HepG2 (cell line): ENCODE data around the gene SBK2. TPM values are rescaled to one million over a fixed set of nuclear protein-coding genes. Genes with fewer than 3 reads are reported as not detected.

Experiments
- ATAC-seq: fragments of 200-7000 bp; cut with Tn5 transposase; 3 replicates; pipeline ENCODE4 v1.9.1; 2020; ENCODE audit warnings: mild to moderate bottlenecking, moderate library complexity
- BruUV-seq: library from RNA; stranded (reverse); fragments of 400-500 nt; replicated peaks from 2 replicates; lab custom pipeline; 2021; lab: Mats Ljungman, UMichigan
- CTCF ChIA-PET: fragments of 300-600 bp; formaldehyde crosslinking; extraction: SDS; loops from one replicate; lab custom pipeline; 2021; ENCODE audit warnings: low total read pairs, inconsistent platforms, low intra/inter-chr PET ratio; lab: Yijun Ruan, JAX
- POLR2A ChIA-PET: fragments of 350-600 bp; sonication (Branson Sonifier 250); formaldehyde crosslinking; loops from one replicate; lab custom pipeline; 2020; ENCODE audit warnings: antibody characterized with exemption, inconsistent platforms; lab: Yijun Ruan, JAX
- DNase-seq: peaks from one replicate; pipeline ENCODE4 v3.0.0-alpha.2; 2015; ENCODE audit warnings: low spot score
- FAIRE-seq: peaks from 3 replicates; lab custom pipeline; 2011; peaks lifted over from hg19 to GRCh38; lab: Jason Lieb, UNC
- H2AFZ ChIP-seq: one replicate; pipeline ENCODE4 v1.6.1; 2011; ENCODE audit warnings: low read length, inconsistent platforms
- H3K27ac ChIP-seq: fragments of 300-600 bp; 3 replicates; pipeline ENCODE4 v1.8.0; 2011; ENCODE audit warnings: mixed run types, mild to moderate bottlenecking, mixed read lengths, low read length, inconsistent platforms; ENCODE audit not compliant: insufficient read depth; ENCODE audit errors: extremely low read length
- H3K27me3 ChIP-seq, 2 experiments: fragments of 200-600 bp in 1 of 2; 2 replicates in 1 of 2; 3 replicates in 1 of 2; pipeline versions ENCODE4 v1.6.0 to v1.8.0; 2011; ENCODE audit warnings: low read length in 2 of 2, mild to moderate bottlenecking in 2 of 2, moderate library complexity in 2 of 2, inconsistent platforms in 1 of 2; ENCODE audit not compliant: insufficient read depth in 2 of 2, control insufficient read depth in 1 of 2
- H3K36me3 ChIP-seq, 2 experiments: fragments of 200-600 bp in 1 of 2; replicated peaks in 1 of 2; 2 replicates in 1 of 2; 3 replicates in 1 of 2; pipeline versions ENCODE4 v1.5.1 to v1.8.0; 2011; ENCODE audit warnings: low read length in 2 of 2, inconsistent platforms in 1 of 2; ENCODE audit not compliant: insufficient read depth in 2 of 2, control insufficient read depth in 1 of 2
- H3K4me1 ChIP-seq: 2 replicates; pipeline ENCODE4 v1.5.1; 2012; ENCODE audit warnings: low read length, inconsistent platforms; ENCODE audit not compliant: insufficient read depth
- H3K4me2 ChIP-seq: 2 replicates; pipeline ENCODE4 v1.6.0; 2011; ENCODE audit warnings: low read depth, low read length, inconsistent platforms
- H3K4me3 ChIP-seq, 3 experiments: fragments of 200-600 bp in 1 of 3; sonication (generic), shearing (Covaris generic) in 1 of 3; replicated peaks in 1 of 3; 2 replicates each; pipeline ENCODE4 v1.5.1; 2011 to 2016; ENCODE audit warnings: low read length in 3 of 3, inconsistent platforms in 2 of 3, low read depth in 2 of 3, mild to moderate bottlenecking in 2 of 3, control low read depth in 1 of 3, mixed read lengths in 1 of 3; ENCODE audit not compliant: insufficient read depth in 1 of 3
- H3K79me2 ChIP-seq: one replicate; pipeline ENCODE4 v1.6.1; 2011; ENCODE audit warnings: low read length, inconsistent platforms; ENCODE audit not compliant: insufficient read depth
- H3K9ac ChIP-seq: 2 replicates; pipeline ENCODE4 v1.6.0; 2011; ENCODE audit warnings: mild to moderate bottlenecking, low read depth, low read length, inconsistent platforms; ENCODE audit not compliant: insufficient read depth
- H3K9me3 ChIP-seq: 2 replicates; pipeline ENCODE4 v1.5.1; 2012; ENCODE audit warnings: mild to moderate bottlenecking, low read length
- H4K20me1 ChIP-seq: 2 replicates; pipeline ENCODE4 v1.6.0; 2011; ENCODE audit warnings: inconsistent platforms, mild to moderate bottlenecking, low read length, moderate library complexity; ENCODE audit not compliant: insufficient read depth
- DNMT3B ChIP-seq: conservative IDR thresholded peaks from 2 replicates; pipeline ENCODE4 v1.6.1; 2016; ENCODE audit warnings: missing biosample characterization, control low read depth
- FOXK2 ChIP-seq: fragments of 450-650 bp; IDR thresholded peaks from 2 replicates; pipeline ENCODE4 v1.6.1; 2016
- HNRNPH1 ChIP-seq: fragments of 200-400 bp; formaldehyde crosslinking; optimal IDR thresholded peaks from 2 replicates; pipeline ENCODE3; 2017; ENCODE audit warnings: mild to moderate bottlenecking, low read depth, low read length
- HNRNPK ChIP-seq: fragments of 200-400 bp; formaldehyde crosslinking; IDR thresholded peaks from 2 replicates; pipeline ENCODE4 v1.6.1; 2018; ENCODE audit warnings: low read length, low read depth, moderate library complexity, mild to moderate bottlenecking; ENCODE audit not compliant: poor library complexity, severe bottlenecking
- KAT8 ChIP-seq: IDR thresholded peaks from 2 replicates; pipeline ENCODE4 v1.6.1; 2016; ENCODE audit warnings: missing genetic modification reagents, missing compliant biosample characterization
- NFYB ChIP-seq: sonication (generic); formaldehyde crosslinking; IDR thresholded peaks from 2 replicates; pipeline ENCODE4 v1.4.0; 2020; ENCODE audit warnings: missing genetic modification reagents
- PAWR ChIP-seq: sonication (generic); formaldehyde crosslinking; IDR thresholded peaks from 2 replicates; pipeline ENCODE4 v1.4.0; 2020; ENCODE audit warnings: missing genetic modification reagents, mild to moderate bottlenecking, borderline replicate concordance
- PPARG ChIP-seq: conservative IDR thresholded peaks from 2 replicates; pipeline ENCODE4 v1.6.1; 2016; ENCODE audit warnings: missing biosample characterization, missing genetic modification reagents
- SMAD1 ChIP-seq: sonication (generic); formaldehyde crosslinking; IDR thresholded peaks from 2 replicates; pipeline ENCODE4 v1.4.0; 2020; ENCODE audit warnings: missing genetic modification reagents, low read depth, mild to moderate bottlenecking, borderline replicate concordance
- STAG1 ChIP-seq: sonication (generic); formaldehyde crosslinking; IDR thresholded peaks from 2 replicates; pipeline ENCODE4 v1.4.0; 2020; ENCODE audit warnings: missing genetic modification reagents
- ZNF121 ChIP-seq: sonication (generic); formaldehyde crosslinking; IDR thresholded peaks from 2 replicates; pipeline ENCODE4 v1.5.0; 2020; ENCODE audit warnings: mild to moderate bottlenecking, missing genetic modification reagents
- ZNF136 ChIP-seq: sonication (generic); formaldehyde crosslinking; IDR thresholded peaks from 2 replicates; pipeline ENCODE4 v1.8.1; 2022; ENCODE audit warnings: low read depth, mild to moderate bottlenecking, moderate library complexity, missing genetic modification reagents
- ZNF205 ChIP-seq: IDR thresholded peaks from 2 replicates; pipeline ENCODE4 v1.6.1; 2018; ENCODE audit warnings: missing biosample characterization, missing genetic modification reagents
- ZNF850 ChIP-seq: sonication (generic); formaldehyde crosslinking; conservative IDR thresholded peaks from 2 replicates; pipeline ENCODE4 v1.9.0; 2021; ENCODE audit warnings: mild to moderate bottlenecking, missing genetic modification reagents
- WGBS: methylation state at CpG from one replicate; pipeline ENCODE4 v1.1.6; 2017; ENCODE audit warnings: low lambda C conversion rate; 5-methylcytosine and 5-hydroxymethylcytosine counted together
- in situ Hi-C: cut with HindIII; loops from 2 replicates; pipeline ENCODE4 v1.10.0; 2017; ENCODE audit warnings: low pct_unique_long_range_greater_than_20kb; ENCODE audit not compliant: extremely low pct_ligation_motif_present
- intact Hi-C: fragments of 100-400 bp; cut with micrococcal nuclease; formaldehyde crosslinking; loops from one replicate; pipeline ENCODE4 v1.10.0; 2022; ENCODE audit not compliant: unreplicated experiment
- polyA plus RNA-seq, 8 experiments: library from polyadenylated mRNA; depleted of rRNA in 3 of 8; stranded (reverse) in 7 of 8; unstranded in 1 of 8; fragments of >200 nt; fragmentation: Illumina TruSeq in 4 of 8; extraction: Trizol in 4 of 8; gene quantifications; 2 replicates each; pipeline versions ENCODE4 v1.2.1 to v1.2.3, GENCODE V29; 2011 to 2016; ENCODE audit warnings: low read depth in 4 of 8, missing spikeins in 1 of 8, mixed read lengths in 1 of 8; ENCODE audit not compliant: insufficient read depth in 1 of 8
- total RNA-seq, 5 experiments: library from RNA; depleted of rRNA; stranded (reverse); fragments of >200 nt; fragmentation: Illumina TruSeq; extraction: Trizol; gene quantifications; 2 replicates each; pipeline ENCODE4 v1.2.3, GENCODE V29; 2016; ENCODE audit warnings: low read depth in 1 of 5
- TF ChIP-seq, protein P1 (sequence below): sonication (generic); formaldehyde crosslinking; IDR thresholded peaks from 2 replicates; pipeline ENCODE4 v1.4.0; 2020; ENCODE audit warnings: missing genetic modification reagents, borderline replicate concordance
- TF ChIP-seq, protein P2 (sequence below): sonication (generic); formaldehyde crosslinking; IDR thresholded peaks from 2 replicates; pipeline ENCODE4 v1.4.0; 2020; ENCODE audit warnings: mild to moderate bottlenecking, low read depth, missing genetic modification reagents

SBK2 gene
- total and polyA plus RNA-seq, 2 of the 13 experiments (the other 11 are each of a cell fraction or from before 2014, with no cell fraction given), result 0.24 TPM; not detected in 1

DNA sequence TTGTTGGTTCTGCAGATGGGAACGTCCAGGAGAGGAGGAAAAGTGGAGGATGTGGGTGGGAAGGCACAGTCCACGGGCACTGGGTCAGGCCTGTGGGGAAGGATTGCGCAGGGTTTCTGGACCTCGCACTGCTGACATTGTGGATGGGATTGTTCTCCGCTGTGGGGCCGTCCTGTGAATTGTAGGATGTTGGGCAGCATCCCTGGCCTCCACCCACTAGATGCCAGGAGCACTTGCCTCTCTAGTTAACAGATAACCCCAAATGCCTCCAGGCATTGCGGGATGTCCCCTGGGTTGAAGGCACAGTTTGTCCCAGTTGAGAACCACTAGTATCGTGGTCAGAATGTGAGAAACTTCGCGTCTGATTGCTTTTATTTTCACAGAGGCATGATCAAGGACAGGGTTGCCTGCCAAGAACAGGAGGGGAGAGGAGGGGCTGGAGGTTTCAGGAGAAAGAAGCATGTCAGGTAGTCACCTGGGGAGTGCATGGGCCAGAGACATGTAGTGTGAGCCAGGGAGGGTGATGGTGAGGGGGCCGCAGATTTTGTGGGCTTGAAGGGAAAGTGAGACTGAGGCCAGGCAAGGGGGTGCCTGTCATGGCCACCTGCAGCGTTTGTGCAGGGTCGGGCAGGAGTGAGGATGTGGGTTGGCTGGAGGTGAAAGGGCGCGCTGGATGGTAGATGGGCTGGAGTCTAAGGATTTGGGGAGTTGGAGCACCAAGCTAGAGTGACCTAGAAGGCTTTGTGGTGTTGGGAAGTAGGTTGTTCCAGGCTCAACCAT lies 57.3 kb downstream of the SBK2 start:
- Histone ChIP-seq H2AFZ (no peak overlapping the region), H3K4me3 (no peak overlapping the region), H3K9me3 (no peaks in the 10 kb centered on the region), H3K4me1 (peaks cover 29% of the 10 kb centered on the region), H4K20me1 (no peaks in the 10 kb centered on the region), H3K79me2 (peaks cover 11% of the 10 kb centered on the region), H3K4me2 (no peak overlapping the region), H3K27ac (no peak overlapping the region), H3K9ac (no peak overlapping the region), H3K27me3 (no peaks in the 10 kb centered on the region; a peak in 1 of 5 replicates), H3K36me3 (no peaks in the 10 kb centered on the region)
- no peak for DNase-seq
- TF ChIP-seq STAG1 (CRISPR knock-in tag) (no peak), HNRNPK (no peak), ZNF136 (no peak), ZNF121 (no peak), NFYB (CRISPR knock-in tag) (no peak), SMAD1 (CRISPR knock-in tag) (no peak), KAT8 (CRISPR knock-in tag) (no peak), PPARG (CRISPR knock-in tag) (no peak), ZNF850 (CRISPR knock-in tag) (no peak), ZNF205 (CRISPR knock-in tag) (no peak), FOXK2 (no peak), DNMT3B (no peak), PAWR (CRISPR knock-in tag) (no peak), HNRNPH1 (no peak)
- TF ChIP-seq, protein P1, sequence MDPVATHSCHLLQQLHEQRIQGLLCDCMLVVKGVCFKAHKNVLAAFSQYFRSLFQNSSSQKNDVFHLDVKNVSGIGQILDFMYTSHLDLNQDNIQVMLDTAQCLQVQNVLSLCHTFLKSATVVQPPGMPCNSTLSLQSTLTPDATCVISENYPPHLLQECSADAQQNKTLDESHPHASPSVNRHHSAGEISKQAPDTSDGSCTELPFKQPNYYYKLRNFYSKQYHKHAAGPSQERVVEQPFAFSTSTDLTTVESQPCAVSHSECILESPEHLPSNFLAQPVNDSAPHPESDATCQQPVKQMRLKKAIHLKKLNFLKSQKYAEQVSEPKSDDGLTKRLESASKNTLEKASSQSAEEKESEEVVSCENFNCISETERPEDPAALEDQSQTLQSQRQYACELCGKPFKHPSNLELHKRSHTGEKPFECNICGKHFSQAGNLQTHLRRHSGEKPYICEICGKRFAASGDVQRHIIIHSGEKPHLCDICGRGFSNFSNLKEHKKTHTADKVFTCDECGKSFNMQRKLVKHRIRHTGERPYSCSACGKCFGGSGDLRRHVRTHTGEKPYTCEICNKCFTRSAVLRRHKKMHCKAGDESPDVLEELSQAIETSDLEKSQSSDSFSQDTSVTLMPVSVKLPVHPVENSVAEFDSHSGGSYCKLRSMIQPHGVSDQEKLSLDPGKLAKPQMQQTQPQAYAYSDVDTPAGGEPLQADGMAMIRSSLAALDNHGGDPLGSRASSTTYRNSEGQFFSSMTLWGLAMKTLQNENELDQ (CRISPR knock-in tag), result no peak
- TF ChIP-seq, protein P2, sequence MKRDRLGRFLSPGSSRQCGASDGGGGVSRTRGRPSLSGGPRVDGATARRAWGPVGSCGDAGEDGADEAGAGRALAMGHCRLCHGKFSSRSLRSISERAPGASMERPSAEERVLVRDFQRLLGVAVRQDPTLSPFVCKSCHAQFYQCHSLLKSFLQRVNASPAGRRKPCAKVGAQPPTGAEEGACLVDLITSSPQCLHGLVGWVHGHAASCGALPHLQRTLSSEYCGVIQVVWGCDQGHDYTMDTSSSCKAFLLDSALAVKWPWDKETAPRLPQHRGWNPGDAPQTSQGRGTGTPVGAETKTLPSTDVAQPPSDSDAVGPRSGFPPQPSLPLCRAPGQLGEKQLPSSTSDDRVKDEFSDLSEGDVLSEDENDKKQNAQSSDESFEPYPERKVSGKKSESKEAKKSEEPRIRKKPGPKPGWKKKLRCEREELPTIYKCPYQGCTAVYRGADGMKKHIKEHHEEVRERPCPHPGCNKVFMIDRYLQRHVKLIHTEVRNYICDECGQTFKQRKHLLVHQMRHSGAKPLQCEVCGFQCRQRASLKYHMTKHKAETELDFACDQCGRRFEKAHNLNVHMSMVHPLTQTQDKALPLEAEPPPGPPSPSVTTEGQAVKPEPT (CRISPR knock-in tag), result no peak
- in situ Hi-C loops, result no loop called here
- CTCF ChIA-PET, result no interaction called here
- FAIRE-seq, result no peak
- intact Hi-C loops, result no loop called here
- POLR2A ChIA-PET, result no interaction called here
- no peak for ATAC-seq
- WGBS, result 88% methylated on average over 14 of the region's 15 CpGs
- no TSS peak for BruUV-seq
